ENCODE data around the gene IBA57.
"Not testable (repeated sequence)": the region's sequence is repeated elsewhere in the genome, so short reads cannot be mapped to it uniquely, and the experiment has no call there.

IBA57 gene

GRCh38 chr1:228214921-228215662 lies 49.5 kb downstream of the IBA57 start:
- no peak for DNase-seq

GRCh38 chr1:228215663-228216116 lies 50.1 kb downstream of the IBA57 start:
- DNase-seq: no peak

DNA sequence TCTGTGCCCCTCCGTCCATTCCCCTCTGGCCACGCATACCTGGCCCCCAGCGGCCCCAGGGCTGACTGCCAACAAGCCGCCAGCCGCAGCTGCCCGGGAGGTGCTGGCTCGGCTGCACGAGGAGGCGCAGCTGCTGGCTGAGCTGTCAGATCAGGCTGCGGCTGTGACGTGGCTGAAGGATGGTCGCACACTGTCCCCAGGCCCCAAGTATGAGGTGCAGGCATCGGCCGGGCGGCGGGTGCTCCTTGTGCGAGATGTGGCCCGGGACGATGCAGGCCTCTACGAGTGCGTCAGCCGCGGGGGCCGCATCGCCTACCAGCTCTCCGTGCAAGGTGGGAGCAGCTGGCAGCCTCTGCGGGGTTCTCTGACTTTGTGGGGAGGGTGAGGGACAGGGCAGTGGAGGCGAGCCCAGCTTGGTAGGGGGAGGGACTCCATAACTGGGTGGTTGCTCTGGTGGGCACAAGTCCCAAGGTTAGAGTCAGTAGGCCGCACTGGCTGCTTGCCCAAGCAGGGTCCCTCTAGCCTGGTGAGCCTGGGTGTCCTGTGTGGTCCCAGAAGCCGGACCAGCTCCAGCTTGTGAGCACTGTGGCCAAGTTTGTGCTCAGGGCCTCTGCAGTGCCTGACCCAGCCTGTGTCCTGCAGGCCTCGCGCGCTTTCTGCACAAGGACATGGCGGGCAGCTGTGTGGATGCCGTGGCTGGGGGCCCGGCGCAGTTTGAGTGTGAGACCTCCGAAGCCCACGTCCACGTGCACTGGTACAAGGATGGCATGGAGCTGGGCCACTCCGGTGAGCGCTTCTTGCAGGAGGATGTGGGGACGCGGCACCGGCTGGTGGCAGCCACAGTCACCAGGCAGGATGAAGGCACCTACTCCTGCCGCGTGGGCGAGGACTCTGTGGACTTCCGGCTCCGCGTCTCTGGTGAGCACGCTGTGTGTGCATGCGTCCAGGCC lies 51.0 kb downstream of the IBA57 start:
- no peak for DNase-seq

DNA sequence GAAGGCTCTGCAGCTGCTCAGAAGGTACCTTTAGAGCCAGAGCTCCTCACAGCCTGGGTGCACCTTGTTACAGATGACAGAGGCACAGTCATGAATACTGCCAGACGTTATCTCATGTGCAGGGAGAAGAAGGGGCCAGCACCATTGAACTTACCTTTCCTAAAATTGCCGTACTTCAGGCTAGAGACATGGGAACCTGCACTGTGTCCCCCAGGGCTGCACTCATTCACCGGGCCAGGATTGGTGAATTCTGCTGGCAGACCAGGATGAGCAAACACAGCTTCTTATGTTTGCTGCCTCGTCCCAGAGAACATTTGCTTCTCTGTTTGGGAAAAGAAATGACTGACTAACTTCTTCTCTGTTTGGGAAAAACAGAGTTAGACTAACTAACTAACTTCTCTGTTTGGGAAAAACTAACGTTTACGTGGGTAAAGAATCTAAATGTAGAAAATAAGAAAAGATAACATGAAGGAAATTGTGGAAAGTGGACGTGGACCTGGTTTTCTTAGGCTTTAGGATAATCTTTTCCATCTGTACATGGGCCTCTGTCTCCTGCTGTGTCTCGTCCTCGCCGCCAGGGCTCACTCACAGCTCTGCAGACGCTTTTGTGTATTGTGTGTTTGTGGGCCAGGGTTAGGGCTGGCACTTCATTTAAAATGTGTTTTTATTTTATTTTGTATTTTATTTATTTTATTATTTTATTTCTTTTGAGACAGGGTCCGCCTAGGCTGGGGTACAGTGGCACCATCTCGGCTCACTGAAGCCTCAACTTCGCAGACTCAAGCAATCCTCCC lies 52.1 kb downstream of the IBA57 start:
- no peak for DNase-seq

GRCh38 chr1:228218513-228219244 lies 53.1 kb downstream of the IBA57 start:
- DNase-seq: no peak

GRCh38 chr1:228219245-228219961 lies 53.8 kb downstream of the IBA57 start:
- no peak for DNase-seq

- DNase-seq: no peak
Observed at GRCh38 chr1:228219962-228220780, 54.6 kb downstream of the IBA57 start.

- DNase-seq: not testable (repeated sequence)
Observed at GRCh38 chr1:228221097-228221496, 55.5 kb downstream of the IBA57 start.

- DNase-seq: no peak
Observed at GRCh38 chr1:228222548-228222947, 56.9 kb downstream of the IBA57 start.

GRCh38 chr1:228224198-228225164 lies 58.9 kb downstream of the IBA57 start:
- no peak for DNase-seq

DNA sequence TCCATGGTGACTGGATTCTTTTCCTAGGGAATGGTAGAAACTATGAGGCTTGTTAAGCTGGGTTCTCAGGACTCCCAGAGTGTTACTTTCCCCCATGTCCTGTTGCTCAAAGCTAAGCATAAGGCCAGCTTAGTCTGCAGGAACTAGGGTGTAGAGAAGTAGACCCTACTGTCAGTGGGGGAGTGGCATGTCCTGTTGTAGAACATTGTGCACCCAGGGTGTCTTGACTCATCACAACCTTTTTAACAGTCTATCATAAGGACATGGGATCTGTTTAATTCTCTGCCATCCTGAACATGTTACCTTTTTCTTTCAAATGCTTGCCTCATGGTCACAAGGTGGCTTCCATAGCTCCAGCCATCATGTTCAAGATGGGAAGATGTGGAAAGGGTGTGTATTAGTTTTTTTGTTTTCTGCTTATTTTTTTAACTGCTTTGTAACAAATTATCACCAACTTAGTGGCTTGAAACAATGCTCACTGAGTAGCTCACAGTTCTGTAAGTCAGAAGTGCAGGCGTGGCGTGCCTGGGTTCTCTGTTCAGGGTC lies 59.6 kb downstream of the IBA57 start:
- DNase-seq: no peak

GRCh38 chr1:228225740-228226139 lies 60.1 kb downstream of the IBA57 start:
- DNase-seq: no peak

DNA sequence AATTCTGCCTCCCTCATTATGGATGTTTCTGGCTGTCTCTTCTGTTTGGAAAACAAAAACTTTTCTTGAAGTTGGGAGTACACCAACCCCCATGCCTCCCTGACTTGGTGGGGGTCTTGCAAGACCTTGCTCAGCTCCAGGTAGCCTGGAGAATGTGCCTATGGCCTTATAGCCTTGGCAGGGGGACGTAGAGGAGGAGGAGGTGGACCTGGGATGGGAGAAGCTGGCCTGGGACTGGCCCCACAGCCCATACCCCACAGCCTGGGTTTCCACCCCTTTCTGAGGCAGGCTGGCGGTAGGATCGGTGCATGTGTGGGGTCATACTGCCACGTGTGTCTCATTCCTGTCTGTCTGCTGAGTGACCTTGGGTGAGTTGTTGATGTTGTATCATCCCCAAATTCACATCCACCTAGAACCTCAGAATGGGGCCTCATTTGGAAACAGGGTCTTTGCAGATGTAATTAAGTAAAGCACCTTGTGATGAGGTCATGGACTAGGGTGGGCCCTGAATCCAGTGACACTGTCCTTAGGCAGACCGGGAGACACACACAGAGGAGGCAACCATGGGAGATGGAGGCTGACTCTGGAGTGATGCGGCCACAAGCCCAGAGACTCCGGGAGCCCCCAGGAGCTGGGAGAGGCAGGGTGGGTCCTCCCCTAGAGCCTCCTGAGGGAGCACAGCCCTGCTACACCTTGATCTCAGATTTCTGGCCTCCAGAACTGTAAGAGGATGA lies 60.7 kb downstream of the IBA57 start:
- DNase-seq: no peak

- DNase-seq: peak; percentile 12
Observed at GRCh38 chr1:228226956-228227791, 61.6 kb downstream of the IBA57 start.

GRCh38 chr1:228228147-228228546 lies 62.5 kb downstream of the IBA57 start:
- not testable (repeated sequence) for DNase-seq

GRCh38 chr1:228228601-228229074 lies 63.0 kb downstream of the IBA57 start:
- no peak for DNase-seq

- DNase-seq: no peak
Observed at GRCh38 chr1:228231189-228231588, 65.6 kb downstream of the IBA57 start.

Measured in retina (tissue), 1 donor.